GM12878 (cell line): ENCODE data around the gene GMDS. TPM values are rescaled to one million over a fixed set of nuclear protein-coding genes. Genes with fewer than 3 reads are reported as not detected.
A peak's percentile ranks its signal among the peaks of the same experiment; 100 is the strongest.

ENCODE experiments used
- CBX5 ChIP-seq: sonication (generic); IDR thresholded peaks from 2 replicates; pipeline ENCODE4 v1.6.1; 2016; ENCODE audit warnings: low read depth, moderate library complexity, mild to moderate bottlenecking, inconsistent platforms
- CREB1 ChIP-seq: IDR thresholded peaks from 2 replicates; pipeline ENCODE4 v1.6.1; 2012; ENCODE audit warnings: low read depth, mild to moderate bottlenecking, inconsistent platforms
- EP300 ChIP-seq, 2 experiments: fragments of 150-350 bp in 1 of 2; IDR thresholded peaks; 2 replicates each; pipeline ENCODE4 v1.6.1; 2011 to 2012; ENCODE audit warnings: low read depth in 2 of 2, low read length in 2 of 2, borderline replicate concordance in 1 of 2, improper control_type of control experiment in 1 of 2, inconsistent platforms in 1 of 2; ENCODE audit not compliant: control insufficient read depth in 1 of 2
- HCFC1 ChIP-seq: fragments of 150-350 bp; IDR thresholded peaks from 2 replicates; pipeline ENCODE4 v1.6.1; 2014; ENCODE audit warnings: low read length
- HDAC2 ChIP-seq: fragments of 200-600 bp; sonication (generic); IDR thresholded peaks from 2 replicates; pipeline ENCODE4 v1.6.1; 2017
- IKZF2 ChIP-seq, 2 experiments: fragments of 450-650 bp; IDR thresholded peaks; 2 replicates each; pipeline ENCODE4 v1.6.1; 2017; ENCODE audit warnings: mild to moderate bottlenecking in 2 of 2, moderate library complexity in 2 of 2
- IRF4 ChIP-seq: IDR thresholded peaks from 2 replicates; pipeline ENCODE4 v1.6.1; 2011; ENCODE audit warnings: low read depth, low read length
- MTA3 ChIP-seq: IDR thresholded peaks from 2 replicates; pipeline ENCODE4 v1.6.1; 2012; ENCODE audit warnings: low read length, inconsistent platforms, borderline replicate concordance
- NFIC ChIP-seq: IDR thresholded peaks from 2 replicates; pipeline ENCODE4 v1.6.1; 2012; ENCODE audit warnings: low read depth, mild to moderate bottlenecking, inconsistent platforms, low read length, moderate library complexity
- NR2F1 ChIP-seq: fragments of 450-650 bp; conservative IDR thresholded peaks from 2 replicates; pipeline ENCODE4 v1.6.1; 2017; ENCODE audit warnings: mild to moderate bottlenecking
- POLR2AphosphoS5 ChIP-seq: IDR thresholded peaks from 2 replicates; pipeline ENCODE4 v1.6.1; 2011; ENCODE audit warnings: mild to moderate bottlenecking, low read length, inconsistent platforms
- RAD21 ChIP-seq: IDR thresholded peaks from 2 replicates; pipeline ENCODE4 v1.6.1; 2011; ENCODE audit warnings: mild to moderate bottlenecking, low read depth, low read length, moderate library complexity; ENCODE audit not compliant: insufficient read depth
- TCF7 ChIP-seq: IDR thresholded peaks from 2 replicates; pipeline ENCODE4 v1.6.1; 2014; ENCODE audit warnings: antibody characterized with exemption, borderline replicate concordance
- polyA plus RNA-seq, 11 experiments: library from polyadenylated mRNA; depleted of rRNA in 4 of 11; unstranded in 6 of 11; stranded (reverse) in 5 of 11; fragments of >200 nt; fragmentation: Nextera tagmentation in 4 of 11; fragmentation: Illumina TruSeq in 1 of 11; extraction: Ambion mirVana in 4 of 11; extraction: Trizol in 1 of 11; gene quantifications; 1 replicate in 1 of 11; 2 replicates in 10 of 11; pipeline versions ENCODE4 v1.2.1 to v1.2.3, GENCODE V29; 2011 to 2016; ENCODE audit warnings: inconsistent platforms in 2 of 11, missing spikeins in 2 of 11, low read depth in 1 of 11
- total RNA-seq, 4 experiments: library from RNA; depleted of rRNA in 3 of 4; stranded (reverse); fragments of >200 nt in 3 of 4; fragmentation: Illumina TruSeq in 1 of 4; extraction: Trizol in 1 of 4; gene quantifications; 2 replicates each; pipeline versions ENCODE4 v1.2.1 to v1.2.3, GENCODE V29; 2013 to 2021
- TF ChIP-seq, protein P1 (sequence below): IDR thresholded peaks from 2 replicates; pipeline ENCODE4 v1.6.1; 2011; ENCODE audit warnings: low read depth, mild to moderate bottlenecking, low read length, moderate library complexity, borderline replicate concordance; ENCODE audit errors: extremely low read depth
- TF ChIP-seq, protein P2 (sequence below): fragments of 450-650 bp; IDR thresholded peaks from 2 replicates; pipeline ENCODE4 v1.6.1; 2017; ENCODE audit warnings: low read depth, mild to moderate bottlenecking, moderate library complexity
- TF ChIP-seq, protein P3 (sequence below): fragments of 150-350 bp; IDR thresholded peaks from 2 replicates; pipeline ENCODE4 v1.6.1; 2014; ENCODE audit warnings: mild to moderate bottlenecking, low read depth, low read length
- TF ChIP-seq, protein P4 (sequence below): fragments of 450-650 bp; IDR thresholded peaks from 2 replicates; pipeline ENCODE4 v1.6.1; 2017; ENCODE audit warnings: mild to moderate bottlenecking, low read depth, inconsistent platforms; ENCODE audit not compliant: poor library complexity, severe bottlenecking
- TF ChIP-seq, protein P5 (sequence below): fragments of 450-650 bp; IDR thresholded peaks from 2 replicates; pipeline ENCODE4 v1.6.1; 2016; ENCODE audit warnings: mild to moderate bottlenecking, moderate library complexity, borderline replicate concordance
- TF ChIP-seq, protein P6 (sequence below): IDR thresholded peaks from 2 replicates; pipeline ENCODE4 v1.6.1; 2011; ENCODE audit warnings: borderline replicate concordance, low read depth, mild to moderate bottlenecking, moderate library complexity, low read length; ENCODE audit not compliant: insufficient read depth, poor library complexity, severe bottlenecking

Gene GMDS
- total and polyA plus RNA-seq, 10 of the 15 experiments (the other 5 are each of a cell fraction or from before 2014, with no cell fraction given): 0.61 to 53.8 (median 29.3) TPM

DNA sequence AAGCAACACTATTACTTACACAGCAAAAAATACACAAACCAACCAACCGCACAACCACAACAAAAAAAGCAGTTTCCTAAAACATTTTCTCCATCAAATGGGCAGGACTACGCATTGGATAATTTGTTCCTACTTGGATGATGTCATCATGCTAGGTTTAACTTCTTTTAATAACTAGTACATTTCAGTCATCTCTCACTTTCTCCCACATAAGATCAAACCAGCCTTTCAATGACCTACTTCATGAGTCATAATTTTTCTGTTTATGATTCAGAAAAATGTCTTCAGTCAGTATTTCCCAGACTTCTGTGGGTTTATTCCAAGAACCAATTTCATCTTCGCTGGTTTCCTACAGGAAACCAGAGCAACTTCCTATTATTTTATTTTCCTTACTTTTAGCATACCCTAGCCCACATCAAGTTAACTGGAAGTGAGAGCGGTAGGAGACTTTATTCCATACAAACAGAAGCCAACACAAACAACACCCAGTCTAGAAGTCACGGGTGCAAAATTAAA, 134.2 kb downstream of the GMDS start (continued):
- TF ChIP-seq, protein P1, sequence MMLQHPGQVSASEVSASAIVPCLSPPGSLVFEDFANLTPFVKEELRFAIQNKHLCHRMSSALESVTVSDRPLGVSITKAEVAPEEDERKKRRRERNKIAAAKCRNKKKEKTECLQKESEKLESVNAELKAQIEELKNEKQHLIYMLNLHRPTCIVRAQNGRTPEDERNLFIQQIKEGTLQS: no peak
- TF ChIP-seq IKZF2 (IDR thresholded peaks at IDR 0.05) (peak; percentile 100), HDAC2 (no peak), EP300 (IDR thresholded peaks at IDR 0.05; ENCODE audit: borderline replicate concordance in 1 of 2, control insufficient read depth in 1 of 2, low read depth in 2 of 2, low read length in 2 of 2) (peak; percentile 78 to 90), MTA3 (peak; percentile 88; the same call in 1 of the 2 replicates), CREB1 (peak; percentile 84), CBX5 (0 out of 2 replicates have a peak, but pooled peaks have one; percentile 26), IRF4 (peak; percentile 92), HCFC1 (no peak), NFIC (peak; percentile 99), NR2F1 (peak; percentile 43; the same call in 1 of the 2 replicates), RAD21 (no peak), TCF7 (peak; percentile 97), POLR2AphosphoS5 (no peak)
- TF ChIP-seq, protein P2, sequence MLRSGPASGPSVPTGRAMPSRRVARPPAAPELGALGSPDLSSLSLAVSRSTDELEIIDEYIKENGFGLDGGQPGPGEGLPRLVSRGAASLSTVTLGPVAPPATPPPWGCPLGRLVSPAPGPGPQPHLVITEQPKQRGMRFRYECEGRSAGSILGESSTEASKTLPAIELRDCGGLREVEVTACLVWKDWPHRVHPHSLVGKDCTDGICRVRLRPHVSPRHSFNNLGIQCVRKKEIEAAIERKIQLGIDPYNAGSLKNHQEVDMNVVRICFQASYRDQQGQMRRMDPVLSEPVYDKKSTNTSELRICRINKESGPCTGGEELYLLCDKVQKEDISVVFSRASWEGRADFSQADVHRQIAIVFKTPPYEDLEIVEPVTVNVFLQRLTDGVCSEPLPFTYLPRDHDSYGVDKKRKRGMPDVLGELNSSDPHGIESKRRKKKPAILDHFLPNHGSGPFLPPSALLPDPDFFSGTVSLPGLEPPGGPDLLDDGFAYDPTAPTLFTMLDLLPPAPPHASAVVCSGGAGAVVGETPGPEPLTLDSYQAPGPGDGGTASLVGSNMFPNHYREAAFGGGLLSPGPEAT: peak; percentile 91
- TF ChIP-seq, protein P3, sequence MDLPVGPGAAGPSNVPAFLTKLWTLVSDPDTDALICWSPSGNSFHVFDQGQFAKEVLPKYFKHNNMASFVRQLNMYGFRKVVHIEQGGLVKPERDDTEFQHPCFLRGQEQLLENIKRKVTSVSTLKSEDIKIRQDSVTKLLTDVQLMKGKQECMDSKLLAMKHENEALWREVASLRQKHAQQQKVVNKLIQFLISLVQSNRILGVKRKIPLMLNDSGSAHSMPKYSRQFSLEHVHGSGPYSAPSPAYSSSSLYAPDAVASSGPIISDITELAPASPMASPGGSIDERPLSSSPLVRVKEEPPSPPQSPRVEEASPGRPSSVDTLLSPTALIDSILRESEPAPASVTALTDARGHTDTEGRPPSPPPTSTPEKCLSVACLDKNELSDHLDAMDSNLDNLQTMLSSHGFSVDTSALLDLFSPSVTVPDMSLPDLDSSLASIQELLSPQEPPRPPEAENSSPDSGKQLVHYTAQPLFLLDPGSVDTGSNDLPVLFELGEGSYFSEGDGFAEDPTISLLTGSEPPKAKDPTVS: no peak
- TF ChIP-seq, protein P4, sequence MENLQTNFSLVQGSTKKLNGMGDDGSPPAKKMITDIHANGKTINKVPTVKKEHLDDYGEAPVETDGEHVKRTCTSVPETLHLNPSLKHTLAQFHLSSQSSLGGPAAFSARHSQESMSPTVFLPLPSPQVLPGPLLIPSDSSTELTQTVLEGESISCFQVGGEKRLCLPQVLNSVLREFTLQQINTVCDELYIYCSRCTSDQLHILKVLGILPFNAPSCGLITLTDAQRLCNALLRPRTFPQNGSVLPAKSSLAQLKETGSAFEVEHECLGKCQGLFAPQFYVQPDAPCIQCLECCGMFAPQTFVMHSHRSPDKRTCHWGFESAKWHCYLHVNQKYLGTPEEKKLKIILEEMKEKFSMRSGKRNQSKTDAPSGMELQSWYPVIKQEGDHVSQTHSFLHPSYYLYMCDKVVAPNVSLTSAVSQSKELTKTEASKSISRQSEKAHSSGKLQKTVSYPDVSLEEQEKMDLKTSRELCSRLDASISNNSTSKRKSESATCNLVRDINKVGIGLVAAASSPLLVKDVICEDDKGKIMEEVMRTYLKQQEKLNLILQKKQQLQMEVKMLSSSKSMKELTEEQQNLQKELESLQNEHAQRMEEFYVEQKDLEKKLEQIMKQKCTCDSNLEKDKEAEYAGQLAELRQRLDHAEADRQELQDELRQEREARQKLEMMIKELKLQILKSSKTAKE: peak; percentile 82
- TF ChIP-seq, protein P5, sequence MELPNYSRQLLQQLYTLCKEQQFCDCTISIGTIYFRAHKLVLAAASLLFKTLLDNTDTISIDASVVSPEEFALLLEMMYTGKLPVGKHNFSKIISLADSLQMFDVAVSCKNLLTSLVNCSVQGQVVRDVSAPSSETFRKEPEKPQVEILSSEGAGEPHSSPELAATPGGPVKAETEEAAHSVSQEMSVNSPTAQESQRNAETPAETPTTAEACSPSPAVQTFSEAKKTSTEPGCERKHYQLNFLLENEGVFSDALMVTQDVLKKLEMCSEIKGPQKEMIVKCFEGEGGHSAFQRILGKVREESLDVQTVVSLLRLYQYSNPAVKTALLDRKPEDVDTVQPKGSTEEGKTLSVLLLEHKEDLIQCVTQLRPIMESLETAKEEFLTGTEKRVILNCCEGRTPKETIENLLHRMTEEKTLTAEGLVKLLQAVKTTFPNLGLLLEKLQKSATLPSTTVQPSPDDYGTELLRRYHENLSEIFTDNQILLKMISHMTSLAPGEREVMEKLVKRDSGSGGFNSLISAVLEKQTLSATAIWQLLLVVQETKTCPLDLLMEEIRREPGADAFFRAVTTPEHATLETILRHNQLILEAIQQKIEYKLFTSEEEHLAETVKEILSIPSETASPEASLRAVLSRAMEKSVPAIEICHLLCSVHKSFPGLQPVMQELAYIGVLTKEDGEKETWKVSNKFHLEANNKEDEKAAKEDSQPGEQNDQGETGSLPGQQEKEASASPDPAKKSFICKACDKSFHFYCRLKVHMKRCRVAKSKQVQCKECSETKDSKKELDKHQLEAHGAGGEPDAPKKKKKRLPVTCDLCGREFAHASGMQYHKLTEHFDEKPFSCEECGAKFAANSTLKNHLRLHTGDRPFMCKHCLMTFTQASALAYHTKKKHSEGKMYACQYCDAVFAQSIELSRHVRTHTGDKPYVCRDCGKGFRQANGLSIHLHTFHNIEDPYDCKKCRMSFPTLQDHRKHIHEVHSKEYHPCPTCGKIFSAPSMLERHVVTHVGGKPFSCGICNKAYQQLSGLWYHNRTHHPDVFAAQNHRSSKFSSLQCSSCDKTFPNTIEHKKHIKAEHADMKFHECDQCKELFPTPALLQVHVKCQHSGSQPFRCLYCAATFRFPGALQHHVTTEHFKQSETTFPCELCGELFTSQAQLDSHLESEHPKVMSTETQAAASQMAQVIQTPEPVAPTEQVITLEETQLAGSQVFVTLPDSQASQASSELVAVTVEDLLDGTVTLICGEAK: no peak
- TF ChIP-seq, protein P6, sequence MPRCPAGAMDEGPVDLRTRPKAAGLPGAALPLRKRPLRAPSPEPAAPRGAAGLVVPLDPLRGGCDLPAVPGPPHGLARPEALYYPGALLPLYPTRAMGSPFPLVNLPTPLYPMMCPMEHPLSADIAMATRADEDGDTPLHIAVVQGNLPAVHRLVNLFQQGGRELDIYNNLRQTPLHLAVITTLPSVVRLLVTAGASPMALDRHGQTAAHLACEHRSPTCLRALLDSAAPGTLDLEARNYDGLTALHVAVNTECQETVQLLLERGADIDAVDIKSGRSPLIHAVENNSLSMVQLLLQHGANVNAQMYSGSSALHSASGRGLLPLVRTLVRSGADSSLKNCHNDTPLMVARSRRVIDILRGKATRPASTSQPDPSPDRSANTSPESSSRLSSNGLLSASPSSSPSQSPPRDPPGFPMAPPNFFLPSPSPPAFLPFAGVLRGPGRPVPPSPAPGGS: peak; percentile 43
